ENCODE results near the gene MYO6. TPM values are rescaled to one million over a fixed set of nuclear protein-coding genes. Genes with fewer than 3 reads are reported as not detected.
A peak's percentile ranks its signal among the peaks of the same experiment; 100 is the strongest.

MYO6 gene
- total RNA-seq, 1 experiment from 2014 or later = 8.2 TPM

GRCh38 chr6:75824160-75824559, 75.1 kb downstream of the MYO6 start:
- no peak for DNase-seq (ENCODE audit: low read depth)

GRCh38 chr6:75827163-75827562, 78.1 kb downstream of the MYO6 start:
- DNase-seq (ENCODE audit: low read depth) = no peak

- peak; percentile 63 for DNase-seq (ENCODE audit: low read depth)
Measured at GRCh38 chr6:75830959-75831885, 82.2 kb downstream of the MYO6 start.

GRCh38 chr6:75834447-75834846, 85.4 kb downstream of the MYO6 start:
- no peak for DNase-seq (ENCODE audit: low read depth)

- no peak for DNase-seq (ENCODE audit: low read depth)
Measured at GRCh38 chr6:75842191-75842590, 93.2 kb downstream of the MYO6 start.

GRCh38 chr6:75842732-75843131, 93.7 kb downstream of the MYO6 start:
- no peak for DNase-seq (ENCODE audit: low read depth)

- no peak for DNase-seq (ENCODE audit: low read depth)
Measured at GRCh38 chr6:75843396-75843795, 94.4 kb downstream of the MYO6 start.

- DNase-seq (ENCODE audit: low read depth) = no peak
Measured at GRCh38 chr6:75848274-75848673, 99.2 kb downstream of the MYO6 start.

- peak; percentile 49 for DNase-seq (ENCODE audit: low read depth)
Measured at GRCh38 chr6:75849329-75850025, 100.4 kb downstream of the MYO6 start.

GRCh38 chr6:75850026-75850833, 101.2 kb downstream of the MYO6 start:
- DNase-seq (ENCODE audit: low read depth) = peak; percentile 58

GRCh38 chr6:75852721-75853120, 103.7 kb downstream of the MYO6 start:
- DNase-seq (ENCODE audit: low read depth) = peak; percentile 55

- no peak for DNase-seq (ENCODE audit: low read depth)
Measured at GRCh38 chr6:75853806-75854205, 104.8 kb downstream of the MYO6 start.

GRCh38 chr6:75855052-75855451, 106.0 kb downstream of the MYO6 start:
- DNase-seq (ENCODE audit: low read depth) = peak; percentile 80

- DNase-seq (ENCODE audit: low read depth) = no peak
Measured at GRCh38 chr6:75856902-75857301, 107.9 kb downstream of the MYO6 start.

GRCh38 chr6:75863001-75863400, 114.0 kb downstream of the MYO6 start:
- no peak for DNase-seq (ENCODE audit: low read depth)

GRCh38 chr6:75863784-75864183, 114.7 kb downstream of the MYO6 start:
- no peak for DNase-seq (ENCODE audit: low read depth)

- no peak for DNase-seq (ENCODE audit: low read depth)
Measured at GRCh38 chr6:75864446-75864845, 115.4 kb downstream of the MYO6 start.

- no peak for DNase-seq (ENCODE audit: low read depth)
Measured at GRCh38 chr6:75870389-75870788, 121.3 kb downstream of the MYO6 start.

GRCh38 chr6:75874224-75874623, 125.2 kb downstream of the MYO6 start:
- DNase-seq (ENCODE audit: low read depth) = no peak

- no peak for DNase-seq (ENCODE audit: low read depth)
Measured at GRCh38 chr6:75876152-75876551, 127.1 kb downstream of the MYO6 start.

- DNase-seq (ENCODE audit: low read depth) = no peak
Measured at GRCh38 chr6:75880305-75880704, 131.3 kb downstream of the MYO6 start.

- peak; percentile 68 for DNase-seq (ENCODE audit: low read depth)
Measured at GRCh38 chr6:75882734-75883133, 133.7 kb downstream of the MYO6 start.

Data from M059J (cell line).